HG03457 (cell line): ENCODE results near the gene GAMT.

ENCODE experiments used
- ATAC-seq: cut with Tn5 transposase; IDR thresholded peaks from one replicate; pipeline ENCODE4 v1.9.1; 2021; ENCODE audit warnings: moderate number of reproducible peaks; ENCODE audit not compliant: unreplicated experiment

Gene GAMT

DNA sequence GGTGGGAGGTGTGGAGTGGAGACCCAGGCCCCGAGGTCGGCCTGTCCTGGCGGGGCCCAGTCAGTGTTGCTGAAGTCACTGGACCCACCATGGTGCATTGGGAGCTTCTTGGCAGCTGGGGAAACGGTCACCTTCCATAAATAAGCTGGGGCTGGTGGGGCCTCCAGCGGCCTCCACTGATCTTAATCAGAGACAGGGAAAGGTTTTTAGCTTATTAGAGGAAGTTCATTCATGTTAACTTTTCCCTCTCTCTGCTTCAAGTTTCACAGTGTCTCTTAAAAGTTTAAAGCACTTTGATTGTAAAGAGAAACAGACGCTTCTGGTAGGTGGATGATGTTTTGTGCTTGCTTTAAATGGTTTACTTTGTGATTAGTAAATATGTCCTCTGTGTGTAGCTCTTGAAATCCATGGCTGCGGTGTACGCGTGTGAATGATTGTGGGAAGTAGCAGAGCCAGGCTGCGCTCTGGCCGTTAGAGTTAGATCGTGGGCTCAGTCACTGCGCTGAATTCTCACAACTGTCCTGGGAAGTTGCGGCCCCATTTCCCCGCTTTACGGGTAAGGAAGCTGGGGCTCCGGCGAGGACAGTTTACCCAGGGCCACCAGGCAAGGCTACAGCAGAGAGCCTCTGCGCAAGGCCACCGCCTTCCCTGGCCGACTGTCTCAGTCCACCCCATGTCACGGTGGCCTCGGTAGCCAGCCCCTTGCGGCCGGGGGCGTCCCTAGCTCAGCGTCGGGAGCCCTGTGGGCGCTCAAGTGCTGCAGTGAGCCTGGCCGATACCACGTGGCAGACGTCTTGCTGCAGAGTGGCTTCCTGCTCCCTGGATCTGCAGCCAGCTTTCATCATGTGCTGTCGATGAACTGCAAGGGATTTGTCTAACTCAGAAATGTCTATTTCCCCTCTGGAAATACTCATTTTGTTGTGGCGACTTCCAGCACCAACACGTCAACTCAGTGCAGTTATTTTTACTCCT lies 34.2 kb downstream of the GAMT start:
- ATAC-seq = no peak

DNA sequence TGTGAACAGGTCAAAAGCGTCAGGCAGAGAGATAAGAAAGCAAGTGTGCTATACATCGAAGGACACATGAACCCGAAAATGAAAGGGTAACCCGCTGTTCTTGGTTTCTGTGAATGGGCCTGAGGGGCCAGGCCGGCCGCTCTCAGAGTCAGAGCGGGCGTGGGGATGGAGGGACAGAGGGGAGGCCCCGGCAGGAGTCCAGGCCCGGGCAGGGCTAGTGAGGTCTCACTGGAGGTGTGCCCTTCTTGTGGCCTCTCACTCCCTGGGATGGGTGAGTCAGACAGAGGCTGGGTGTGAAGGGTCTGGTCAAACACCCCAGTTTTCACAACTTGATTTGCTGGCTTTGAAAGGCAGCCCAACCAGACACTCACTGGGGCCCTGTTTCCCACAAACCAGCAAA lies 35.0 kb downstream of the GAMT start:
- no peak for ATAC-seq

DNA sequence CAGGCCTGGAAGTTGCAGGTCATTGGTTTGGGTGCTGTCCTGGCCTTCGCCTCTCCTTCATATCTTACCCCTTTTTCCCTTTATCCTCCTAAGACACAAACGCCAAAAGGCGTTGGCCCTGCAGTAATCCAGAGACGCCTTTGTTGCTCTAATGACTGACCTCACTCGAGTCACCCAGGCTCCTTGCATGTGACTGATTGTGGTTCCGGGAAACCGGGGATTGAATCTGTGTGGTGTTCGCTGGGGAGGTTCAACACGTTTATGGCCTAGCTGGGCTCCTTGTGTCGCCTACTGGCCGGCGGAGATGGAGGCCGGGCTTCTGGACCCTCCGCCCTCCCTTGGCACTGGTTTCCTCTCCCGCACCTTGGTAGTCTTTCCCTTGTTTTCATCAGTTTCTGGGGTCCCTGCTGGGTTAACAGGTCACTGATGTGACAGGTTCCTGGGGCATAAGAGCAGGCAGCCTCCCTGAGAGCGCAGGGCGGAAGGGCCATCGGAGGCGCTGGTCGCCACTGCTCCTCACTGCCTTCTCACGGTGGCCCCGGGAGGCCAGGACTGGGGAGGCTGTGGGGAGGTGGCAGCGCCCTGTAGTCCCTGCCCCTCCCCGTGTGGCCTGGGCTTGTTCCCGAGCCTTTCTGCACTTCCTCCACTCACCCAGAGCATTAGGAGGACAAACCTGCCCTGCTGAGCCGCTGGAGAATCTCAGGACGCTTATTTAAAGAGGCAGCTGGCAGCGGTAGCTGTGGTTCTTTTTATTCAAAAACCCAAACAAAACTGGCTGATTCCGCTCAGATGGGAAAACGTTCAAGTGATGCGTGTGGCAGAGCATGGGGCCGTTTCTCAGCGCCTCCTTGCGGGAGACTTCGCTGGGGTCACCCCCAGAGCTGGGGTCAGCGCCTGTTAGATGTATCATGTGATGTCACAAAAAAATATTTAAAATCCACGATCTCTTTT lies 35.7 kb downstream of the GAMT start:
- ATAC-seq = no peak

DNA sequence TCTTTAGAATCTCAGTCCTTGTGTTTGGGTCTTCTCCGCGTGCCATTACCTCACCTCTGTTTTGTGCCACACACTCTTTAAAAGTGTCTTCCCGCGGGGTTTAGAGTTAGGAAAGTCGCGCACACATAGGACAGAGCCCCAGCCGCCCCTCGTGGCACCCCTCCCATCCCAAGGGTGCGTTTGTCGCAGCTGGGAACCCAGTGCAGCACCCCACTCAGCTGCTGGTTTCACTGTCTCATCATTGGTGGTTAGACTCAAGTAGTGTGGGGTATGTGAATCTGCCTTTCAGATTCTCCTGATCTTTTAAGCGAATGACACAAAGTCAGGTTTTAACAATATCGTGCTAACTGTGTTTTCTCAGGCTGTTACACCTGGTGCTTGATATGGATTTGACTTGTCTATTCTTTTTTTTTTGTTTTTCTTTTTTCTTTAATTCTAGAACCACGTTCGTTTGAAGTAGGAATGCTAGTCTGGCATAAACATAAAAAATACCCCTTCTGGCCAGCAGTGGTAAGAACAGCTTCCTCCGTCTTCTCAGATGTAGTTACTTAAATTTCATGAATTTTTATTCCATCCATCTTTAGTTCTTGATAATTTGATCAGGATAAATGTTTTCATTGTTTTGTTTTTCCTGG lies 37.2 kb downstream of the GAMT start:
- ATAC-seq = no peak

DNA sequence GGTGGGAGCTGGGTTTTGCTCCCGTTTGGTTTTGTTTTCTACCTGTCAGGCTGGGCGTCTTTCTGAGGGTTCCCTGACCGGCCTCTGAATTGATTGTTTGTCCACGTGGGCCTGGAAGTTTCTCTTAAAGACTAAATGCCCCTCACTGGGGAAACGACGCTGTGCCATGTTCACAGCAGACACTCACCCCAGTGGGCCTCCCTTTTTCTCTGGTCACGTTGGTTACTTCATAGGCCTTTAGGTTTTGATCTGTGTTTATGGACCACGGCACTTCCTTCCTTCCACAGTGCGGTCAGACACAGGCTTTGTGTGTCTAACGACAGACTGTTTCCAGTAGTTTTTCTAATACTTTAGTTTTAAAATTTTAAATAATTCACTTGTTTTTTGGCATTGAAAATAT lies 37.7 kb downstream of the GAMT start:
- ATAC-seq = no peak

DNA sequence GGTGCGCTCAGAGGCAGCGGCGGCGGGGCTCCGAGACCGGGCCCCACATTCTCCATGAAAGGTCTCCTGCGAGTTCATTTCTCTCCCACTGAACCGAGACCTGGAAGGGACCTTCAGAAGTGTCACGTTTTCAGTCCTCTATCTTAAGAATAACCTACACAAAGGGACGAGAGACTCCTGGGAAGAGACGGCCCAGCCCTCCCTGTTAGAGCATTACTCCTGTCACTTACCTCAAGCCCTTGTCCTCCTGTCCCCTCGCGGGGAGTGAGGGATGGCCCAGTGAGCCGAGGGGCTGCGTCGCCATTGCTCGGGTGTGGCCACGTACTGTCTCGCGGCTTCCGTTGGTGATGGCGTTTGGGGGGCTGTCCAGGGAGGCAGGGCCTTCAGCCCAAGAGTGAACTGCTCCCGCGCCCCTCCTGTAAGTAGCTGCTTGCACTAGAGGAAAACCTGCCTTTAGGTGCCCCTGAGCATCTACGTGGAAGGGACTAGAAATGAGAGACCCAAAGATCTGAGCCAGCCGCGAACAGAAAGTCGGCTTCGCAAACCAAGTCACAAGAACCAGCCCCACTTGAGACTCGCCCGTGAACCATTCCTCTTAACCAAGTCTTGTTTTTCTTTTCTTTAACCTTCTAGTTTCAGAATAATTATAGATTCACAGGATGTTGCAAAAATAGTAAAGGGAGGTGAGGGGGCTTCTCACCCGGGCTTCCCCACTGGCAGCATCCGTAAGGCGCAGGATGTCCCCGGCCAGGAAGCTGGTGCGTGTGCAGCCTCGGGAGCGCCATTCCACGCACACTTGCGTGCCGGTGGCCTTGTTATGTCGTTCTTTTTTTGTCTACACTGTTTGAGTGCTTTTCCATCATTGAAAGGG lies 38.7 kb downstream of the GAMT start:
- ATAC-seq = no peak

DNA sequence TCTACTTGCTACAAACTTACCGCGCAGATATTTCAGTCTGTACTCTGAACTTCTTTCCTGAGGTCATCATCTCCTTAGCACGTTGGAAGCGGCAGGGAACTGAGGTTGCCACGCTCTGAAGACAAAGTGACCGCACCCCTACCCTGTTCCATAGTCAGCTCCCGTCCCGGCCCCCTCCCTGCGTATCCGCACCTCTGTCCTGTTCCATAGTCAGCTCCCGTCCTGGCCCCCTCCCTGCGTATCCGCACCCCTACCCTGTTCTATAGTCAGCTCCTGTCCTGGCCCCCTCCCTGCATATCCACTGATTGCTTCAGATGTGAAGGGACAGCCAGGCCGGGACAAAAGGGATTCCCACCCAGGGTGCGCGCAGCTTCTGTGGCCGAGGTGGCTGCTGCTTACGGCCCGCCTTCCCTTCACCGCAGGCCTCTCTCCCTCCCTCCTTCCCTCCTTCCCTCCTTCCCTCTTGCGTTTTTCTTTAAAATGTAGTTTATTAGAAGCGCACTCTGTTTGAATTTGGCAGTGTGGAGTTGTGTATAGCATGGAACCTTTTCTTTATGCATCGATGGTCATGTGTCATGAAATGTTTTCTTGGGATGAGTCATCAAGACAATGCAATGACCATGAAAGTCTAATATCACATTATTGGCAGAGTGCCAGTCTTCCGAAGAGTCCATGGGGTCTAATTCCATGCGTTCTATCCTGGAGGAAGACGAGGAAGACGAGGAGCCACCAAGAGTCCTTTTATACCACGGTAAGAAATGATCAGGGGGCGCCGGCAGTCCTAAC lies 39.5 kb downstream of the GAMT start:
- ATAC-seq = no peak

DNA sequence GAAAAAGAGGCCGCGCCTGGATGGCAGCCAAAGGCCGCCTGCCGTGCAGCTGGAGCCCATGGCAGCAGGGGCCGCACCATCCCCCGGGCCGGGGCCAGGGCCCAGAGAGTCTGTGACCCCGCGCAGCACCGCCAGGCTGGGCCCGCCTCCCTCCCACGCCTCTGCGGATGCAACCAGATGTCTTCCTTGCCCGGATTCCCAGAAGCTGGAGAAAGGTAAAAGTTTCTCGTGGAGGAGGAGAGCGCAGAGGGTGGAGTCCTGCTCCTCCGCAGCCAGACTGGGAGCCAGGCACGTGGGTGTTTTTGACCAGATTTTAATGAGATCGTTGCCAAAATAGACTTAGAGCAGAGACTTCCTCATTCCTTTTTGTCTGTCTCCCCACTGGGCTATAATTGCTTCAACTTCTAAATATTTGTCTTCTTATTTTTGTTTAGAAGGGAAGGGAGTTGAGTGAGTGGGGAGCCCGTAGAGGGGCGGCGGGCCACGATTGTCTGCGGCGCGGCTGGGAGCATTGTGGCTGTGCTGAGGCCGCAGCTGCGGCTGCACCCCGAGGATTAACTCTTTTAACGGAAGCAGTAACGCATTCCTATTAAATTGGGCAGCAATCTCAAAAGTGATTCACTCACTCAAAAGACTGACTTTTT lies 40.4 kb downstream of the GAMT start:
- no peak for ATAC-seq

DNA sequence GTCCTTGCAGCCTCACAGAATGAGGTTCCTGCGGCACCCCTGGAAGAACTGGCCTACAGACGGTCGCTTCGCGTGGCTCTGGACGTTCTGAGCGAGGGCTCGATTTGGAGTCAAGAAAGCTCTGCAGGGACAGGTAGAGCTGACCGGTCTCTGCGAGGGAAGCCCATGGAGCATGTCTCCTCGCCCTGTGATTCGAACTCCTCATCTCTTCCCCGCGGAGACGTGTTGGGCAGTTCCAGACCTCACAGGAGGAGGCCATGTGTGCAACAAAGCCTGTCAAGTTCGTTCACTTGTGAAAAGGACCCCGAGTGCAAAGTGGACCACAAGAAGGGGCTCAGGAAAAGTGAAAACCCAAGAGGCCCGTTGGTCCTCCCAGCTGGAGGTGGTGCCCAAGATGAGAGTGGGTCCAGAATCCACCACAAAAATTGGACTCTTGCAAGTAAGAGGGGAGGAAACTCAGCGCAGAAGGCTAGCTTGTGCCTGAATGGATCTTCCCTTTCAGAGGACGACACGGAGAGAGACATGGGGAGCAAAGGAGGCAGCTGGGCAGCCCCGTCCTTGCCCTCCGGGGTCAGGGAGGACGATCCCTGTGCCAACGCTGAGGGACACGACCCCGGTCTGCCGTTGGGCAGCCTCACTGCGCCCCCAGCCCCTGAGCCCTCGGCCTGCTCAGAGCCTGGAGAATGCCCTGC lies 41.1 kb downstream of the GAMT start:
- ATAC-seq = no peak

DNA sequence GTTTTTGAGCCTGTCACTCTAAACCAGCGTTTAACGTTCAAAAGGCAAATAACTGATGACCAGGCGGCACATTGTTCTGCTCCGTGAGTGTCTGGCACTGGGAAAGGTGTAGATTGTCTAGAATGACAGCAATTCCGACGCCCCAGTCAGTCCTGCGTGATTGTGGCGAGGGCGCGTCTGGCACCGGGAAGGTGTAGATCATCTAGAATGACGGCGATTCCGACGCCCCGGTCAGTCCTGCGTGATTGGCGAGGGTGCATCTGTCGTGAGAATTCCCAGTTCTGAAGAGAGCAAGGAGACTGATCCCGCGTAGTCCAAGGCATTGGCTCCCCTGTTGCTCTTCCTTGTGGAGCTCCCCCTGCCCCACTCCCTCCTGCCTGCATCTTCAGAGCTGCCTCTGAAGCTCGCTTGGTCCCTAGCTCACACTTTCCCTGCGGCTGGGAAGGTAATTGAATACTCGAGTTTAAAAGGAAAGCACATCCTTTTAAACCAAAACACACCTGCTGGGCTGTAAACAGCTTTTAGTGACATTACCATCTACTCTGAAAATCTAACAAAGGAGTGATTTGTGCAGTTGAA lies 43.7 kb downstream of the GAMT start:
- no peak for ATAC-seq

DNA sequence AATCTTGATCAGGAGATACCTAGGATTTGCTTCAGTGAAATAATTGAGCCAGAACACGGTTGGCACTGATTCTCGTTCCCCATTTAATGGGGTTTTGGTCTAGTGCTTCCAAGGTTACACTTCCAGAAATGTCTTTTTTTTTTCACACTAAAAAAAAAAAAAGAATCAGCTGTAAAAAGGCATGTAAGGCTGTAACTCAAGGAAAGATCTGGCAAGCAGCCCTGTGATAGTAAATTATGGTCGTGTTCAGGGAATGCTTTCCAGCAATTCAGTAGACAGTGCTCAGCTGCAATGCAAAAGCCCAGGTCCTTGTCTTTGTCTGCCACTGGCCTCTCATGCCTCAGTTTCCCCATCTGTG lies 44.9 kb downstream of the GAMT start:
- no peak for ATAC-seq

DNA sequence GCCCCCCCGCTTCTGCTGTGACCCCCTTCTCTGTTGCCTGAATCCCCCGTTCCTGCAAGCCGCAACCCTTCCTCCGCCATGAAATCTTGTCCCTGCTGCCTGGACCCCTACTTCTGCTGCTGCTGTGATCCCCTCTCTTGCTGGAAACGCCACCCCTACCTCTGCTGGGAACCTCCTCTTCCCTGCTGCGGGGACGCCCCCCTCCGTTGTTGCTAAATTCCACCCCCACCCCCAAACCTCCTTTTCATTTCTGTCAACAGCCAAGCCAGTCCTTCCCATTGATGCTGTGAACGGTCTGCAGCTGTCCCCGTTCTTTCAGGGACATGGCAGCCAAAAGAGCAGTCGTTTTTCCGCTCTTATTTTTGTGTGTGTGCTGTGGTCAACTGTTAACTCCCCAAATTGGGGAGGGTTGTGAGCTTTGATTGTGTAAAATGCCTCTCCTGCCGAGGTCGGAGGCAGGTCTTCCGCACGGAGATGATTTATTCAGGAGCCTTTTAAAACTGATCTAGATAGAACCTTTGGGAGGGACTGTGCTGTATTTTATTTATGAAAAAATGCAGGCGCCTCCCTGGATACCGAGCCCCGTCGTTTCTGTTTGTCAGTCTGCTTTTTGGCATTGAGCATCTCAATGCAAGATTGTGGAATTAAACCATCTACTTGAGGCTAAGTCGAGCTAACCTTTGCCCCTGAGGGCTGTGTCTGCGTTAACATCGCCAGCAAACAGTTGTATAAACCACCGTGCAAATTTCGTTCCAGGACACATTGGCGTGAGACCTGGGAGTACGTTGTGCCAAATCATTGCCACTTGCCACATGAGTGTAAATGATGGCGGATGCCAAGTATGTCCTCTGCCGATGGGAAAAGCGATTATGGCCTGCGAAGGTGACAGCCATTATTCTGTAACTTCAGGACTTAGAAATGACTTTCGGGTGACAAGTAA lies 45.5 kb downstream of the GAMT start:
- no peak for ATAC-seq

DNA sequence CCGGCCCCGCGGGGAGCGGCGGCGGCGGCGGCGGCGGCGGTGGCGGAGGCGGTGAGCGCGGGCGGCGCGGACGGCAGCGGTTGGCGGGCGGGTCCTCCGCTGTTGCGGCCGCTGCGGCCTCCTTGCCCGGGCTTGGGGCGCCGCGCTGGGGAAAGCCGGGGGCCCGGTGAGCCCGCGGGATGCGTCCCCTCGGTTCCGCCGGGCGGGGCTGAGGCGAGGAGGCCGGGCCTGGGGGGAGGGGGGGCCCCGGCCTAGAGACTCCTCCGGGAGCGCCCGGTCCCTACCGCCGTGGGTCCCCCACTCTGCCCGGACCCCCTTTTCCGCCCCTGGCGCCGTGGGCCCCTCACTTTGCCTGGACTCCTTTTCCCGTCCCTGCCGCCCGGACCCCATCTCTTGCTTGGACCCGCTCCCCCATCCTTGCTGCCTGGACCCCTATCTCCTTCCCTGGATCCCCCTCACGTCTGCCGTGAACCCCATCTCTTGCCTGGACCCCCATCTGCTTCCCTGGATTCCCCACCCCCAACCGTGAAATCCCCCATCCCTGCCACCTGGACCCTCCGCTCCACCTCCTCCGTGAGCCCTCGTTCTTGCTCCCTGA lies 46.3 kb downstream of the GAMT start:
- peak; percentile 20 for ATAC-seq

DNA sequence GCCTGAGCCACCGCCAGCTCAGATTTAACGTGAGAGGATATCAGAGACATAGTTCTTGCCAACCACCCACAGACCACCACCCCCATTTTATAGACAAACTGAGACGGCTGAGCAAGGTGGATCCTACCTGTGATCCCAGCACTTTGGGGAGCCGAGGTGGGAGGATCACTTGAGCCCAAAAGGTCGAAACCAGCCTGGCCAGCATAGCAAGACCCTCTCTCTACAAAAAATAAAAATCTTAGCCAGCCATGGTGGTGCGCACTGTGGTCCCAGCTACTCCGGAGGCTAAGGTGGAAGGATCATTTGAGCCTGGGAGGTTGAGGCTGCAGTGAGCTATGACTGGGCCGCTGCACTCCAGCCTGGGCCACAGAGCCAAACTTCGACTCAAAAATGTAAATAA lies 48.2 kb downstream of the GAMT start:
- ATAC-seq = no peak

DNA sequence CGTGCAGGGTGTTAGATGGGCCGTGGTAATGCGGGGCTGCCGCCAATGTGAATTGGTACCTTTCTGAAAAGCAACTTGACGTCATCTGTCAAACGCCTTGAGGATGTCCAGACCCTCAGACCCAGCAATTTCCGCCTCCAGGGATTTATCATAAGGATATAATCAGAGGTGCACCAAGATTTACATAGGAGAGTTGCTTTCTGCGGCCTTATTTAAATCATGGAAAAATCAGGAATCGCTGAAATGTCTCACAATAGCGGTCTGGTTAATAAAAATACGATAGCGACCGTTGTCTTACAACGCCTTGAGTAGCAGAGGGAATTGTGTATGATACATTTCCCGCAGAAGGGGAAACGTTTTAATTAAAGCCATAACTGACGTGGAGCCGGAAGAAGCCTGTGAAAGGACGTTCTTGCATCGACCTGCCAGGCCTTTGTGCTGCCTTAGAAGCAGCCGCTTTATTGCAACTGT lies 49.9 kb downstream of the GAMT start:
- no peak for ATAC-seq

DNA sequence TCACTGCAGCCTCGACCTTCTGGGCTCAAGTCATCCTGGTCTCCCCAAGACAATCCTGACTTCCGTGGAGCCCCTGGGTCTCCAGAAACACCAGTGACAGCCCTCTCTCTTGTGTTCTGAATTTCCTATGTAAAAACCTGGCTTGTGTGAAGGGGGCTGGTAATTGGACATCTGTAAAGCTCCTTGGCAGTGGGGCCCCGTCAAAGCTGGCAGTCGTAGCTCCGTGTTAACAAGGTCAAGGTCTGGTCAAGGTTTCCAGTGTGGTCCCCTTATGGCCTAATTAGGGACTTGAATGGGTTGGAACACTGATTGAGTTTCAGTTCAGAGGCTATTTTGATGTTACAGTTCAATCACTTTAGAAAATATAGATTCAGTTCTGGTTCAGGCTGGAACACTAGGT lies 50.5 kb downstream of the GAMT start:
- no peak for ATAC-seq

DNA sequence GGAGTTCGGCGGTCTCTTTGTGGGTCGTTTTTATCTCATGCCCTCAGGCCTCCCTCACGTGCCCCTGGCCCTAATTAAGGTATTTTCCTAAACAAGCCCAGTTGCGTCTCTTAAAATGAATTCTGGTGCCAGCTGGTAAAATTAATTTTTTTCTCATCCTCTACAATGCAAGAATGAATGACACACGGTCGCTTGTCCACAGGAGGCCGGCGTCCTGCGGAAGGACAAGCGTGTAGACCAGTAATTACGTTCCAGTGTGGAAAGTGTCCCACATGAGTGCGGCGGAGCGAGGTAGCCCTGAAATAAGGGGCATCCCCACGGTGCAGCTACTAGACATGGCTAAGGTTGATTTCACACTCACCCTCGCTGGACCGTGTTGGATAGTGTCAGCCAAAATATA lies 52.1 kb downstream of the GAMT start:
- no peak for ATAC-seq
